GM18861 (cell line): ENCODE data around the gene SNED1.
"Not testable (repeated sequence)": the region's sequence is repeated elsewhere in the genome, so short reads cannot be mapped to it uniquely, and the experiment has no call there.

ENCODE experiments used
- ATAC-seq: cut with Tn5 transposase; IDR thresholded peaks from one replicate; pipeline ENCODE4 v1.9.1; 2021; ENCODE audit not compliant: unreplicated experiment

Gene SNED1

DNA sequence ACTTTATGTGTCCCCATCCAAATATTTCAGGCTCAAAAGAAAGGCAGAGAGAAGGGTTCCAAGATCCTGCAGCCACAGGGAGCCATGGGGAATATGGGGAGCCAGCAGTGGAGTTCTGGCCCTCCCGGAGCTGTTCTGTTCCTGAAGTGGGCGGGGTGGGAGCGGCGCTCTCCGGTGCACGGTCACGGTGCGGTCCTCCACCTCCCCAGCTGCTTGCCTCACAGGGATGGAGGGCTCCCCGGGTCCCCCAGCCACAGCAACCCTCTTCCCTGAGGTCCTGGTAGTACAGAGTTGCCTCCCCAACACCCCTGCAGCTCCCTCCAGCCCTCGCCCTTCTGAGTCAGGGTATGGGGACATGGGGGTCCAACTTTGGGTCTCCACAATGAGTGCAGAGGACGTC lies 26.2 kb upstream of the SNED1 start:
- ATAC-seq = no peak

DNA sequence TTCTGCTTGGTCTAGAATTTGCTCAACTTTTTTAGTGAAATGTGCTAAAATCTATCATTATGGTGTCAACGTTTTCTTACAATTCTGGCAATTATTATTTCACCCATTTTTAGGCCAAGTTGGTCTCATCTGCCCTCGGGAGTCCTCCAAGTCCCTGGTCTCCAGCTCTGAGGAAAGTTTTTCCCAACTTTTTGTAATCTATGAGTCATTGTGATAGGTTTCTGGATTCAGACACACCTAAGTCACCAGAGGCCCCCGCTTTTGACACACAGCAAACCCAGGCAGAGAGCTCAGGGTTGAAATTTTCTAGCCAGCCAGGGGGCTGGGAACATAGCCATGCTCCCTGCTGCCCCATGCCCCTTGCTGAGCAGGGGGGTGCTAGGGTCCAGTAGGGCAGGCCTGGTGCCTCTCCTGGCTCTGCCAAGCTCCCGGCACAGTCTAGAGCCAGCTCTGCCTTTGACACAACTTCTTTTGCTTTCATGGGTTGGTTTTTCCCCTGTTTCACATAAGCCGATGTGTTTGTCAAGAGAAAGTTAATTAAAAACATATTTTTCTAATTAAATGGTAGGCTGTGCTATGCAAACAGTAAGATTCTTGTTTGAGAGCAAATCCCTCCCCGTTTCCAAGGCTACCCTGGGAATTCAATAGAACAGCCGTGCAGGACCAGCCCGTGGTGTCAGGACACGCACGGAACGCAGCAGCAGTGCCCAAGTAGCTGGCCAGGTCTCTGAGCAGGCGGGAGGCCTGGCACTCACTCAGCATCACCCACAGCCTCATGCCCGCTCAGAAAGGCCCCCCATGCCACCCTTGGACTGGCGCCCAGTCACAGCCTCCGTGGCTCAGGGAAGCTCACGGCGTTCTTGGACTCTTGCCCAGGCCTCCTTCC lies 25.5 kb upstream of the SNED1 start:
- ATAC-seq = no peak

DNA sequence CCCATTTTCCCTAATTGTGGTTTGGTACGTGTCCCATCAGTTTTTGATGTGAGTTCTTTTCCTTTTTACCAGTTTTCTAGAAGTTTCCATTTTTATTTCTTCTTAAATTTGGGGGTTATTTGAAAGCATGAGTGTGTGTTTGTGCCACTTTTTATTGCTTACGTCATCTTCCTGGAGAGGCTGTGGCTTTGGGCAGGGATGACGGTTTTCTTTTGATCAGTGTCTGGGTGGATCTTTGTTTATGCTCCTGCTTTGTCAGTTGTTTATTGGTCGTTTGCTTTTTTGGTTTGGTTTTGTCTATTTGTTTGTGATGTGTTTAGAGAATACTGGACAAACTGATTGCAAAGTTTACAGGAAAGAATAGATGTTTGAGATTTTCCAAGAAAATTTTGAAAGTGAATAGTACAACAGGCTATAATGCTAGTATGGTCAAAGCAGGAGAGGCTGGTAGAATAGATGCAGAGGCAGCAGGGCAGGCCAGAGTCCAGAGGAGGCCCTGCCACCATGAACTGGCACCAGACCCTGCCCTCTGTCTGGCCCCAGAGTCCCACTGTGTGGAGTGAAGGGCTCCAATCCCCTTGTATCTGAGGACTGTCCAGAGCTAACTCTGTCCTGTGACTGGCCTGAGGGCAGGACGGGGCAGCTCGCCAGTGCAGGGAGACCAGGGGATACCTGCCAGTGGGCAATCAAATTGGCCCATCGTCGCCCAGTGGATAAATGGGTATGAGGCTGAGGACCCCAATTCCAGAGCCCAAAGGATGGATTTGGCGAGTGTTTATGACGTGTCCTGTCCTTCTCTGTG lies 23.4 kb upstream of the SNED1 start:
- no peak for ATAC-seq

DNA sequence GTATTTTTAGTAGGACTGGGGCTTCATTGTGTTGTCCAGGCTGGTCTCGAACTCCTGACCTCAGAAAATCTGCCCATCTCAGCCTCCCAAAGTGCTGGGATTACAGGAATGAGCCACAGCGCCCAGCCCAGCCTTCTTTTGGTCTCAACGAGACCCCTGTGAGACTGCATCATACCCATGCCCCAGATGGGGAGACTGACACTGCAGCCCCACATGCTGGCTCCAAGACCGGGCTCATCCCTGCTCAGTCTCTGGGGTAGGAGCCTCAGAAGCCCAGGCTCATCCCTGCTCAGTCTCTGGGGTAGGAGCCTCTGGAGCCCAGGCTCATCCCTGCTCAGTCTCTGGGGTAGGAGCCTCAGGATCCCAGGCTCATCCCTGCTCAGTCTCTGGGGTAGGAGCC lies 22.5 kb upstream of the SNED1 start:
- ATAC-seq = not testable (repeated sequence)

DNA sequence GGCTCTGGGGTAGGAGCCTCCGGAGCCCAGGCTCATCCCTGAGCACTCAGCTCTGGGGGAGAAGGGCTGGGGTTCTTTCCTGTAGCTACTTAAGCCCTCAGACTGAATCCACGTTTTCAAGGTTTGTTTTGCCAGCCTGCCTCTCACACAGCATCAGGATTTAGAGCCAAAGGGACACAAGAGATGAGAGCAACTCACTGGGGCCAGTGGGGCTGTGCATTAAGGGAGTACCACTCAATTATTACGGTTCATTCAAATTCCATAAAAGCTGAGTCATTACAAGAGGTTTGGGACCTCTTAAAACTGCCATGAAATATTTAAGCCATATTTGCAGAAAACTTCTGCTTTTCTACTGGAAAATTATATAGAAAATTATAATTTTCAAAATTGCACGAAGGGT lies 17.1 kb upstream of the SNED1 start:
- ATAC-seq = no peak

DNA sequence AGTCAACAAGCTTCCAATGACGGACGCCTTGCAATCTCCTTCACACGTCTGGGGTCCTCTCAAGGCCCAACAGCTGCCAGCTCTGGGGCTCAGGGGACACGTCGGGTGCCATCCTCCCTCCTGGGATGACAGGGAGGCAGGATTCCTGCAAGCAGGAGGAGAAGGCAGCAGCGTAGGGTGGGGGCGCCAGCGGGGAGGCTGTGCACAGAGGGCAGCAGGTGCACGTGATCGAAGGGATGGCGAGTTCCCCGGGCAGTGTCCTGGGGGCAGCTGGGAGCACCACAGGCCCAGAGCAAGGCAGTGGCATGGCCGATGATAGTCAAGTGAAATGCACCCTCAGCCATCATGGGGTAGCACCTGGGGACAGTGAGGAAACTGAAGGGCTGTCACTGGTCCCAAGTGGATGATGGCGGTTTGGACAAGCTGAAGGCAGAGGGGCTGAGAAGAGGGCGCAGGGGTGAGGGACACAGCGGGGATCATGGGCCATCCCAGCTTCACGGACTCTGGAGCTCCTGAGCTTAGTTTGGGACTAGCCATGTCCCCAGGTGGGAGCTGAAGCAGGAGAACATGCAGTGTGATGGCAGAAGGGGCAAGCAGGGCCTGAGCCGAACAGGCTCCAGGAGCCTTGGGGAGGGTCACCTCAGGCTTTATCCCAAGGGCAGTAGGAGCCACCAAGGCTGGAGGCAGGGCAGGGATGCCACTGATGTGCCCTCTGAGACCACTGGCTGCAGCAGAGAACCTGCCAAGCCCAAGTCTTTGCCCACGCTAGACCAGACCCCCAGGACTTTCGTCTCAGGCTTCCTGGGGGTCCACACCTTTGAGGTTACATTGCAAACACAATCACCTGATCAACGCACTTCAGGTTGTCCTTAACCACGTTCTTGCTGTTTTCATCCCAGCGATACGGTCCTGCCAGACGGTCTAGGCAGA lies 16.3 kb upstream of the SNED1 start:
- ATAC-seq = no peak

DNA sequence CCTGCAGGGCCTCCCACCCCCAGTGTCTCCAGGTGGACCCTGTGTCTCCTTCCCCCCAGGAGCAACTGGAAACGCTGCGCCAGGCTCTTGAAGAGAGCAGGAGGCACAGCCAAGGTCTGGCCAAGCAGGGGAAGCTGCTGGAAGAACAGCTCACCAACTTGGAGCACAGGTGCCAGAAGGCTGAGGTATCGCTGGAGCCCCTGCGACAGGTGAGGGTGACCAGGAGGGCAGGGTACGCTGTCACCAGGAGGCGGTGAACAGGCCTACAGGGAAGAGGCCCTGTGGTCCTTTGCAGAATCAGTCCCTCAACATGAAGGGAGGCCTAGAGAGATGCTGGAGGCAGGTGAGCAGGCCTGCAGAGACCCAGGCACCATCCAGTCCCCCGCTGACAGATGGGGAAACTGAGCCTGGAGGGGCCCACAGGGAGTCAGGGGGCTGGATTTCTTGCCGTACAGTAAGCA lies 15.6 kb upstream of the SNED1 start:
- no peak for ATAC-seq

DNA sequence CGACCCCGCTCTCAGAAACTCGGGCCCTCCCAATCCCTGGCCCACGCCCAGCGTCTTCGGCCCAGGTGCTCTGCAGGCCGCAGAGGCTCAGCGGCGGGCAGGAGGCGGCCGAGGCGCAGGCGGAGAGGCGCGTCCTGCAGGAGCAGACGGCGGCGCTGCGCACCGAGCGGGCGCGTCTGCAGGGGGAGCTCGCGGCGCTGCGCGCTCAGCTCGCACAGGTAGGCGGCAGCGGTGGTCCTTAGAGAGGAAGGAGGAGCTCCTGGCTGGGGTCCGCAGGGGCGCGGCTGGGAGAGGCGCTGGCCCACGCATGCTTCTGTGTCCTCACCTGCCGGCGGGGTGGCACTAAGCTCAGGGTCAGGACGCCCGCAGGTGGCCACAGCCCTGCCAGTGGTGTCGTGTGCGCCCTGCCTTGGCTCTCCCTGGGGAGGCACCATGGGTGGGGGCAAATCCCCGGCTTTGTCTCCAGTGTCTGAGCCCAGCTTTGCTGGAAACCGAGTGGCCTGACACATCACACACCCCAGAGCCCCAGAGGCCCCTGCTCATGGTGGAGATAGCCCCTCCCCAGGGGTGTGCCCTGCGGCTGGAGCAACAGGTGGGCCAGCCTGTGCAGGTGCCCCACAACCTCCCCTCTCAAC lies 14.9 kb upstream of the SNED1 start:
- no peak for ATAC-seq

DNA sequence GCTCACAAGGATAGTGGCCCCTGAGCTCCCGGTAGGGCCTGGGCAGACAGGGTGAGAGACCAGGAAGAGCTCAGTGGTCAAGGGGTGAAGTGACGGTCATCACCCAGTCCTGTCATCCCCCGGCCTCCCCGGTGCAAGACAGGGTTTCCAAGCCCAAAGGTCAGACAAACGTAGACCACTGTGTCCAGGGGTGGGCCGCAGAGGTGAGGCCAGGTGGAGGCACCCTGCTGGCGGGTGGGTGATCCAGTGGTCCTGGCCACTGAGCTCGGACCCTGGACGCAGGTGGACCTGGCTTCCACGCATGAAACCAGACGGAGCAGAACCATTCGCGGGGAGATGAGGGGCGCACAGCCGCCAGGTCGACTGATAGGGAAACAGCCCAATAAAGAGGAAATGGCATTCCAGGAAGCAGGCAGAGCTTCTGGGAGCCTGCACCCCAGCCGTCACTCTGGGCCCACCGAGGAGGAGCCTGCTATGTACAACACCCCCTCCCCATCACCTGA lies 14.4 kb upstream of the SNED1 start:
- no peak for ATAC-seq

DNA sequence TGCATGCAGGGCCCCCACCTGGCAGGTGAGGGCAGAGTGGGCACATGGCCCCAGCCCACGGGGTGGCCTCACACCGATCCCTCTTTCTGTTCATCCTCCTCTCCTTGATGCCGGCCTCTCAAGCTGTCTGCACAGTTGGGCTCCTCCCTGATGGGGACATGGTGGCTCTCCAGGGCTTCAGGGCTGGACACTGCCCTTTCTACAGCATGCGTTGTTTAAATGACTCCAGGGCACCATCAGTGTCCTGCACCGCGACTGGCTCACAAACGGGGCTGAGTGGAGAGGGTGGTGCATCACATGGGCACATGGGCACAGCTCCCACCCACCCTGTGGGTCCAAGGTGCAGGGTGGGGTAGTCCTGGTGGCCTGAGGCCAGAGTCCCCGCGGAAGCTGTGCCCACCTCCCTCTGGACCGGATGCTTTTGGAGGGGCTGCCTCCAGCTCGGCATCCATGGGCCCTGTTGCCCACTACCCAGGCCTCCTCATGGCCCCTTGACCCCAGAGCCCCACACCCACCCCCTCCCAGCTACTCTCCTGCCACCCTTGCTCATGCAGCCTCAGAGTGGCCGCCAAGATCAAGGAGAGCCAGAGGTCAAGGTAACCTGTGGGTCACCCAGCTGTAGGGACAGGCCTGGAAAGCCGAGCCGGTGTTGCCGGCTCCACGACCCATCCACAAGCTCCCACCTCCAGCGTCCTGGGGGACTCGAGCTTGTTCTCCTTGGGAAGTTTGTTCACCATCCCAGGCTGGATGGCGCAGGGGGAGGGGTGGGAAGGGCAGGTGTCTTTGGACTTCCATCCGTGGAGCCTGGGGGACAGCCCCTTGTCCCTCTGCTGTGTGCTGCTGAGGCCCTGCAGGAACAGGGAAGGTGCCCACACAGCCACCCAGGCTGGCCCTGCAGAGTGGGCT lies 12.3 kb upstream of the SNED1 start:
- ATAC-seq = no peak

DNA sequence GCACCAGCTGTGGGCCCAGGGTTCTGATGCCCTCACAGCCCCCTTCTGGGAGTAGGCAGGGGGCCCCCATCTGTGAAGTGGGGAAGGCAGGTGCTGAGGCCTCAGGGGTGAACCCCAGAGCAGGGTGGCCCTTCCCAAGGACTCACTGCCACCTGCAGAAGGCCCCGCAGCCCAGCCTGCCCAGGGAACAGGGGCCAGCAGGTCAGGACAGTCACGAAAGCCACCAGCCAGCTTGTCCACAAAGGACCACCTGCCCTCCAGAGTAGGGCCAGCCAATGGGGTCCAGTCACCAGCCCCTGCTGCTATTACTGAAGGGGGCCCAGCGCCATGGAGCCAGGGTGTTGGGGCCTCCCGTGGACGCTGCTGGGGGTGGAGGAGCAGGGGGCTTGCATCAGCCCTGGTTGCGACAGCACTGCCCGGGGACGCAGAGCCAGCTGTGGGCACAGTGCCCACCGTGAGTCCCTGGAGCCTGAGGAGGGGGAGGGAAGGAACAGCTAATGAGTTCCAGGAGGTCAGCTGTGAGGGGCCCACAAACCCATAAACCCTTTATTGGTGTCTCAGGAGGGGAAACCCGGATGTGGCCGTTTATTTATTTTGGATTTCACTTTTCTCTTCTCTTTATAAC lies 11.5 kb upstream of the SNED1 start:
- ATAC-seq = no peak

DNA sequence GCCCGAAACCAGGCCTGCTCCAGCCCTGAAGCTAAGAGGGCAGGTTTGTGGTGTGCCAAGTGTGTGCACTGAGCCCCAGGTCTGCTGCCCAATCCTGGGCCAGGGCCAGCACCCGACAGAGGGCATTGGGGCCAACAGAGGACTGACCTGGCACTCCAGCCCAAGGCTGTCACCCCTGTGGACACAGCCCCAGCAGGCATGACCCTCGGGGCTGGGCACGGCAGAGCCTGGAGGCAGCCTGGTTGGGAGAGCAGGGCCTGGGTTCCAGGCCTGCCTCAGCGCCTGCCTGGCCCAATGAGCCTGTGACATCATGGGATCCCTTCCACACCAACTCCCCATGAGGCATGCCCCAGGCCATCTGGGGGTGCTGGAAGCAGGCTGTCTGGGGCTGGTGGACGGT lies 10.8 kb upstream of the SNED1 start:
- no peak for ATAC-seq

DNA sequence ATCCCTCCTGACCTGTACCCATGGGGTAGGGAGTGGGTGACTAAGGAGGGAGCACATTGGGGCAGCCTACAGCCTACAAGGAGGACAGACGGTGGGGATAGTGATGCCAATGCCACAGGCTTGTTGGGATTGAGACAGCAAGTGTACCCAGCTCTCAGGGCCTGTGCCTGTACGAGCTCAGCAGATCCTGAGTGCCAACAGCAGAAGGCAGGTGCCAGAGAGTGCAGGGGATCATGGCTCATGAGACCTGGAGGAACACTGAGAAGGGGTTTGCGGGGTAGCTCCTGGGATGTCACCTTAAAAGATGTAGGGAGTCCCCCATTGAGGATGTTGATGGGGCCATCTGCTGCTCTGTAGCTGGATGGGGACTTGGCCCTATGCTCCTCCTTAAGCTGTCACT lies 10.3 kb upstream of the SNED1 start:
- ATAC-seq = no peak

DNA sequence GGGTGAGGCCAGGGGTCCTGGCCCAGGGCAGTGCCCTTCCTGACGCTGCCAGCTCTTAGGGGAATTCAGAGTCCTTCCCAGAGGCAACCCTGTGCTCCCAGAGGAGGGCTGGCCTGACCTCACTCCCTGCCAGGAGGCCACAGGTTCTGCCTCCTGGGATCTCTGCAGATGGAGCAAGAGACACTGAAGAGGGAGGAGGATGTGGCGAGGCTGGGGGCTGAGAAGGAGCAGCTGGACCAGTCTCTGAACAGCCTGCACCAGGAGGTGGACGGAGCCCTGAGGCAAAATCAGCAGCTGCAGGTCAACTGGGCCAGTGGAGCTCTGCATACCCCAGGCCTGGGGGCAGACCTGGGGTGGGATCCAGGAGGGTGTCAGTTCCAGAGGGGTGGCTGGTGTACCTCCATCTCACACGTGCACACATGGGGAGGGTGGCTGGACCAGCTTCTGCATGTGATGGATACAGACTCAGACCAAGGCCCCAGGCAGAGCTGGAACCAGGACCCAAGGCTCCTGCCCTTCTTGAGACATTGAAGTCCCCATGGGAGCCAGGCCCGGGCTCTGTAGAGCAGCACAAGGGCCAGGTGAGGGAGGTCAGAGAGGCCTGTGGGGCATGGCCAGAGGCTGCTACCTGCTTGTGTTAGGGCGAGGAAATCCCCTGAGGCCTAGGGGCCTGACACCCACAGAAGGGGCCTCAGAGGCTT lies 9.7 kb upstream of the SNED1 start:
- ATAC-seq = no peak

DNA sequence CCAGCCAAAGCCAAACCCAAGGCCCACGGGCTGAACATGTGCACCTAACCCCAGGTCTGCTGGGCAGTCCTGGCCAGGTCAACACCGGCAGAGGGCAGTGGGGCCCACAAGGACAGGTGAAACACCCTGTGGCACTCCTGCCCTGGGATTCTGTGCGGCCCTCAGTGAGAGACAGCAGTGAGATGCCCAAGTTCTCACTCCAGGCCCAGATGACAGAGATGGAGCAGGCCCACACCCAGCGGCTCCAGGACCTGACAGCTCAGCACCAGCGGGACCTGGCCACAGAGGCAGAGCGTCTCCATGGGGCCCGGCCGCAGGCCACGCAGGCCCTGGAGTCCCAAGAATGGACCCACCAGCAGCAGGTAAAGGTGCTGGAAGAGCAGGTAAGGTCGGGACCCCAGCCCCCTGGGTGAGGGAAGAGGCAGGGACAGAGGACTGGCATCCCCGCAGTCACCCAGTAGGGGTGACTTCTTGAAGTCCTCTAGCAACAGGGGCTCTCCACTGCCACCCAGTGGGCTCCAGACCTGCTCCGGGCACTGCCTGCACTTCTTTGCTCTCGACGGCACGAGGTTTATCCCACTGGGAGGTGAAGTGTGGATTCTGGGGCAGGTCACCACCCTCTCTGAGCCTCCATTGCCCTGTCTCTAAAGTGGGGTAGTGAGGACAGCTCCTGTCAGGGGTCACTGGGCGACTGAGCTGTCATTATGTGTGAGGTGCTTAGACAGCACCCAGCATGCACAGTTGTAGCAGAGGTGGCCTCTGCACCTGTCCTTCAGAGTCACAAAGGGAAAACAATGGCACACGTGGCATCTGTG lies 8.8 kb upstream of the SNED1 start:
- ATAC-seq = no peak

DNA sequence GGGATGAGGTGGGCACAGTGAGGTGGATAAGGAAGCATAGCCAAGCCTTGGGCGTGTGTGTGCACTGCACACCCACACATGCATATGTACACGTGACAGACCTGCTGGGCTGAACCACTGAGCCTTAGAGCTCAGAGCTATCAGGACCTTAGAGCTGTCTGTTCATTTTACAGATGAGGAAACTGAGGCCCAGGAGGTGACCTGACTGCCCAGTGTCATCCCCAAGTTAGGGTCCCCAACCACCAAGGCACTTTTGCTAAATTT lies 8.2 kb upstream of the SNED1 start:
- ATAC-seq = no peak

DNA sequence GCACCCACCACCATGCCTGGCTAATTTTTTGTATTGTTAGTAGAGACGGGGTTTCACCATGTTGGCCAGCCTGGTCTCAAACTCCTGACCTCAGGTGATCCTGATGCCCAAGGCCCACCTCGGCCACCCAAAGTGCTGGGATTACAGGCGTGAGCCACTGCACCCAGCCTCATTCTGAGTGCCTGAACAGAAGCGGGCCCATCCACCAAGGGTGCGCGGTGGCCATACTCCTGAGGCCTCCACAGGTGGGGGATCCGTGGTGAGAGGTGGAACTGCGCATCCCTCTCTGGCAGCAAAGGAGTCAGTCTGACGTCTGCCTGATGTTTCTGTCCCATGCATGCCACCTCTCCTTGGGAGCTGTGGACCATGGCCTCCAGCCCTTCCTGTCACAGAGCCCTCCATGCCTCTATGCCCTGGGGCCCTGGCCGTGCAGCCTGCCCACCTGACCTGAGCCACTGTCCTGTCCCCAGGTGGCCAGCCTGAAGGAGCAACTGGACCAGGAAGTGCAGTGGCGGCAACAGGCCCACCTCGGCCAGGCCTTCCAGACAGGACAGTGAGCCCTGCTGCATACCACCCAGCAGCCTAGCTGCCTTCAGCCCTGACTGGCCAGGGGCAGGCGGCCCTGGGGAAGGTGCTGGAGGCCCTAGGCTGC lies 7.6 kb upstream of the SNED1 start:
- no peak for ATAC-seq
